GM12872 (cell line): ENCODE measurements around the gene EGR1.

Experiments
- CTCF ChIP-seq: IDR thresholded peaks from 3 replicates; pipeline ENCODE4 v1.5.1; 2011; ENCODE audit warnings: low read depth, mild to moderate bottlenecking, low read length, moderate library complexity; ENCODE audit not compliant: insufficient read depth

The EGR1 gene

GRCh38 chr5:138465261-138466124 lies at the start of gene EGR1:
EGR1 (plus strand) TSS chr5:138465479; CDS start chr5:138465762, 283 bp downstream.
- TF ChIP-seq CTCF, result no peak

GRCh38 chr5:138418444-138418843 lies 46.8 kb upstream of the EGR1 start:
- TF ChIP-seq CTCF, result no peak

DNA sequence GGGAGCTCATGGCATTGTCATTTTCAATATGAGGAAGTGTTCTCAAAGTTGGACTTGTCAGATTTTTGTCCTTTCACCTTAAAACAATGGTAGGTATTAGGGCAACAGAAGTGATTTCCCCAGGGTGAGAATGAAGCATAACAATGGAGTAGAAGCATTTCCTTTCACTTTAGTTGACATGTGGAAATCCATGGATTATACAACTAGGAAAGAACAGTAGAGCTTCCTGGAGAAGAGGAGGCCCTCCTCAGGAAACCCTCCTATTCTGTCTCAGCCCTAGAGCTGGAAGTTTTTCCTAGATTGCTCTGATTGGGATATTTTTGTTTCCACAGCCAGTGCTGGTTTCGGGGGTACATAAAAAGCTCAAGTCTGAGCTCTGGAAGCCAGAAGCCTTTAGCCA lies 40.2 kb upstream of the EGR1 start:
- no peak for TF ChIP-seq CTCF

GRCh38 chr5:138435943-138436342 lies 29.3 kb upstream of the EGR1 start:
- TF ChIP-seq CTCF, result no peak

GRCh38 chr5:138438003-138438723 lies 27.1 kb upstream of the EGR1 start:
- TF ChIP-seq CTCF, result no peak

DNA sequence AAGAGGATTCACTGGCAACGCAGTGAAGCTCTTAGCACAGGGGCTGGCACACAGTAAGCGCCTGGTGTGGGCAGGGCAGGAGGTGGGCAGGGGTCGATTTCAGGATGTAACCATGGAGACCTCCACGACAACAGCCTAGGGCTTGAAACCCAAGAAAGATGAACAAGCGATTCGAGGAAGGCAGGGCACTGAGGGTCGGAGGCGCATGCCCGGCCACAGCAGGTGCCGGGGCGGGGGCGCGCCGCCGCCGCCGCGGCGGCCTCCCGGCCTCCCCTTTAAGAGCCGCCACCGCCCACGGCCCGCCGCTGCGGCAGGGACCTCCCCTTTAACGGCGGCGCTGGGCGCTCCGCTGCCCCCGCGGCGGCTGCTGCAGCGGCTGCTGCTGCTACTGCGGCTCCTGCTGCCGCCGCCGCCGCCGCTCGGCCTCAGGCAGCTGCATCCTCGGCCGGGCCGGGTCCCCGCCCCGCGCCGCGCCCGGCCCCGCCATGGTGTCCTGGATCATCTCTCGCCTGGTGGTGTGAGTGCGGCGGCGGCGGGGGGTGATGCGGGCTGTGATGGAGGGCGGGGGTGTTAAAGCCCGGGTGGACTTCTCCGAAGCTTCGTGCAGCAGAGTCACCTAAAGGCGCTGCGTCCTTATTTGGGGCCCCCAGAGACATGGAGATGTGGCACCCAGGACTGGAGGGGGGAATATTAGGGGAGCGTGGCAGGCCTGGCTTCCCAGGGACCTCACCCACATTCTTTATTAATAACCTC lies 26.4 kb upstream of the EGR1 start, which contains the start of gene REEP2:
REEP2 (plus strand) TSS at position 334 of the 753 bp plus-strand sequence; CDS start at position 486, 152 bp downstream.
- TF ChIP-seq CTCF, result no peak
